ENCODE data around the gene ETF1. TPM values are rescaled to one million over a fixed set of nuclear protein-coding genes. Genes with fewer than 3 reads are reported as not detected.
"Not testable (repeated sequence)": the region's sequence is repeated elsewhere in the genome, so short reads cannot be mapped to it uniquely, and the experiment has no call there.

Gene ETF1
- polyA plus RNA-seq, 3 donors from 2014 or later, result 30.0 to 38.2 (median 33.5) TPM

GRCh38 chr5:138488481-138488945 lies 54.5 kb downstream of the ETF1 start:
- Mint-ChIP-seq H3K36me3 (peaks cover 0 to 3% (median 0%) of the 10 kb centered on the region in 3 donors), H3K9me3 (no peaks in the 10 kb centered on the region), H3K27me3 (ENCODE audit: low read depth in 3 of 3) (peaks cover 2 to 8% (median 7%) of the 10 kb centered on the region in 3 donors), H3K4me3 (no peak overlapping the region), H3K4me1 (peaks cover 8 to 13% of the 10 kb centered on the region in 2 donors), H3K27ac (no peak overlapping the region)
- no peak for DNase-seq

DNA sequence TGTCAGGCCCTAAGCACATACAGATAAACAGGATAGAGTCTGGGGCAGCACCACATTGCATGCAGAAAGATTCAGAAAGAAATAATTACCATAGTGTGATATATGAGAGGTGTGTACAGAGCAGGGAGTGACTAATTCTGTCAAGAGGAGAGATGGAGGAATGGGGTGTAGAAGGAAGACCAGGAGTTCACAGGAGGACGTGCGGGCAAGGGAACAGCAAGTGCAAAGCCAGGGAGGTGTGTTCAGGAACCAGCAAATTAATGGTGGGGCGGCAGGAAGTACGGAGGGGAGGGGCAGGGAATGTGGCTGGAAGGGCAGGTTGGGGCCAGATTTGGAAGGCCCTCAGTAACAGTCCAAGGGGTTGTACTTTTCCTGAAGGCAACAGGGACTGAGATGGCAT lies 60.4 kb downstream of the ETF1 start:
- DNase-seq, result no peak
- H3K4me3 Mint-ChIP-seq, result no peak overlapping the region
- no peaks in the 10 kb centered on the region for H3K4me1 Mint-ChIP-seq
- H3K9me3 Mint-ChIP-seq, result no peaks in the 10 kb centered on the region
- H3K27me3 Mint-ChIP-seq (ENCODE audit: low read depth in 3 of 3), result peaks cover 0 to 5% (median 3%) of the 10 kb centered on the region in 3 donors
- peaks cover 0 to 3% (median 0%) of the 10 kb centered on the region in 3 donors for H3K36me3 Mint-ChIP-seq
- H3K27ac Mint-ChIP-seq, result no peak overlapping the region

DNA sequence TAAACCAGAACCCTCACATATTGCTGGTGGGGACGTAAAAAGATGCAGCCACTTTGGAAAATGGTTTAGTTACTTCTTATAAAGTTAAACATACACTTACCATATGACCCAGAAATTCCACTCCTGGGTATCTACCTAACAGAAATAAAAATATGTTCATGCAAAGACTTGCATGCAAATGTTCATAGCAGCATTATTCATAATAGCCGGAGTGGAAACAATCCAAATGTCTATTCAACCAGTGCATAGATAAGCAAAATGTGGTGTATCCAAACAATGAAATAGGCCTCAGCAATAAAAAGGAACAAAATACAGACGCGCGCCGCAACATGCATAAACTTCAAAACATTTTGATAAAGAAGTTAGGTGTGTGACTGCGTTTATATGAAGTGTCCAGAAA lies 66.1 kb downstream of the ETF1 start:
- Mint-ChIP-seq H3K27me3 (ENCODE audit: low read depth in 3 of 3) (peaks cover 2 to 14% (median 5%) of the 10 kb centered on the region in 3 donors), H3K36me3 (no peaks in the 10 kb centered on the region), H3K4me3 (no peak overlapping the region), H3K4me1 (no peaks in the 10 kb centered on the region), H3K9me3 (no peaks in the 10 kb centered on the region), H3K27ac (no peak overlapping the region)
- no peak for DNase-seq

GRCh38 chr5:138473151-138473550 lies 69.9 kb downstream of the ETF1 start:
- peaks cover 2 to 15% (median 2%) of the 10 kb centered on the region in 3 donors for H3K27me3 Mint-ChIP-seq (ENCODE audit: low read depth in 3 of 3)
- not testable (repeated sequence) for H3K27ac Mint-ChIP-seq, H3K4me3 Mint-ChIP-seq, H3K36me3 Mint-ChIP-seq, DNase-seq, H3K4me1 Mint-ChIP-seq, H3K9me3 Mint-ChIP-seq

DNA sequence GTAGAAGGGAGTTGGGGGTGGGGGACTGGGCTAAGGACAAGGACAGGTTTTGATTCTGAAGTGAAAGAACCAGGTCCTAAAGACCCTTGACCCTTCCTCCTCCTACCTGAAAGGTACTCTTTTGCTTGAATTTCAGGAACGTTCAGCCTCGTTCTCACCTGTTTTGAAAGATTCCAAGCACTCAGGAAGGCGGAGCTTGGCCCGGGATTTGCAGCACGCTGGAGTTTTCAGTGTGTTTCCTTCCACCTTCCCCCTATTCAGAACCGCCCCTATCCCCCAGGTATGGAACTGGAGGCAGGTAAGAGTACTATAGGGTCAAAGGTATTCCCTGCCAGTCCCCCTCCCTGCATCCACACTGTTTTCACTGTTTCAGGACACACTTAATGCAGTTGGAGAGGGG lies 70.7 kb downstream of the ETF1 start:
- Mint-ChIP-seq H3K27ac (no peak overlapping the region), H3K4me1 (peaks cover 1 to 3% of the 10 kb centered on the region in 2 donors), H3K27me3 (ENCODE audit: low read depth in 3 of 3) (peaks cover 2 to 18% (median 4%) of the 10 kb centered on the region in 3 donors), H3K36me3 (peaks cover 0 to 8% (median 2%) of the 10 kb centered on the region in 3 donors), H3K9me3 (no peaks in the 10 kb centered on the region), H3K4me3 (no peak overlapping the region)
- DNase-seq, result no peak

GRCh38 chr5:138471052-138471361 lies 72.0 kb downstream of the ETF1 start:
- no peak overlapping the region for H3K4me3 Mint-ChIP-seq

DNA sequence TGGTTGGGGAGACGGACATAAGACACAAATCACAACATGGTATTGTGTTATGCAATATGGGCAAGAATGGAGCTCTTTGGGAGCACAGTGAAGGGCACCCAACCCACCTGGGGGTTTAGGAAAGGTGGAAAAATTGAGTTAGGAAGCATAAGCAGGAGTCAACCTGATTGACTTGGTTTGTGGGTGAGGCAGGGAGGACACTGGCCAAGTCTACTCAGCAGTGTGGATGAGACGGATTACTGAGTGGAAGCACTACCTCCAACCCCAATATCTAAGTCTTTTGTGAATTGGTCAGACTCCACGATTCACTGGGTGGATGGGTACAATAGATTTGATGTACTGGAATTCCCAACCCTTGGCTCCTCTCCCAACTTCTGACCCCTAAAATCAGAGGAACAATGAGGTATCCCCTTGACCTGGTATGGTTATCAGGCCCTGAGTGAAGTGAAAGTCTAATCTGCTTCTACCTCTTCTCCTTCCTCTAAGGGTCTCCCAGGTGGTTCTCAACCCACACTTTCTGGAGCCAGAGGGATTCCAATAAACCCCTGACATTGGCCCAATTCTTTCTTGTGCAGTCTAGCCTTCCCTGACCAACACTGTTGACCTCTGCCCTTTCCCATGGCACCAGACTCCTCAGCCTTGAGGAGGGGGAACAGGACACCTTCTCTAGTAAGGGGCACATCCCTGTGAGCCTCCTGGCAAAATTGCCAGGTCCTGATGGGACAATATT lies 72.5 kb downstream of the ETF1 start:
- peaks cover 2 to 15% (median 6%) of the 10 kb centered on the region in 3 donors for H3K27me3 Mint-ChIP-seq (ENCODE audit: low read depth in 3 of 3)
- peaks cover 0 to 8% (median 4%) of the 10 kb centered on the region in 3 donors for H3K36me3 Mint-ChIP-seq
- peaks cover 11 to 13% of the 10 kb centered on the region in 2 donors for H3K4me1 Mint-ChIP-seq
- H3K9me3 Mint-ChIP-seq, result no peaks in the 10 kb centered on the region
- no peak overlapping the region for H3K4me3 Mint-ChIP-seq
- DNase-seq, result no peak
- H3K27ac Mint-ChIP-seq, result peak overlapping the region in 1 of 6 donors; percentile 60

More at GRCh38 chr5:138471052-138471361, 72.0 kb downstream of the ETF1 start:
- Mint-ChIP-seq H3K27ac (no peak overlapping the region), H3K36me3 (peaks cover 0 to 8% (median 4%) of the 10 kb centered on the region in 3 donors), H3K9me3 (no peaks in the 10 kb centered on the region), H3K4me1 (peaks cover 11 to 13% of the 10 kb centered on the region in 2 donors), H3K27me3 (ENCODE audit: low read depth in 3 of 3) (peaks cover 2 to 14% (median 6%) of the 10 kb centered on the region in 3 donors)
- DNase-seq, result no peak

DNA sequence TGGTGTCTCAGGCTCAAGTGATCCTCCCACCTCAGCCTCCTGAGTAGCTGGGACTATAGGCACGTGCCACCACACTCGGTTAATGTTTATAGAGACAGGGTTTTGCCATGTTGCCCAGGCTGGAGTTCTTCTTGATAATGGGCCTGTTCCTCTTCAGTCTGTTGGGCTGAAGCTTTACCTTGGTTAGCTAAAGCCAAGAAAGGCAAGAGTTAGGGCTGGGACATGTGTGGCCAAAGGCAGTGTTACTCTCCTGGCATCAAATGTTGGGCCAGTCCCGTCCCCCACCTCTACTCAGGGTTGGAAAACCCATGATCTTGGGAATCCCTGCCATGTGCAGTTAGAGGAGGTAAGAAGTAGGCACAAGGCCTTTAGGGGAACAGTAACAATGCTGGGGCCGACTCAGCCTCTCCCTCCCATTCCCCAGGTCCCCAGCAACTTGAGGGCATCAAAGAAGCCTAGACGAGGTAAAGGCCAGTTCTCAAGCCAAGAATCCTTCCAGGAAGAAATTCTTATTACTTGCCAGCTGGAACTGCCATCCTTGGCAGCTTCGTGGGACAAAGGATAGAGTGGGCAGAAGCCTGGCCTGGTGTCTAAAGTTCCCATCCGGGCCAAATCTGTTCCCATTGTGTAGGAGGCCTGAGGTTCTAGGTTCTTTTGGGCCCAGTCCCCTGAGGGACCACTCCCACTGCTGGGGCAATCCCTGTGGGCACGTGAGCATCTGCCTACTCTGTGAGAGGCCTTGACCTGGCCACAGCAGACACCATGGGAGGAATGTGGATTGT lies 73.3 kb downstream of the ETF1 start:
- peaks cover 0 to 11% (median 6%) of the 10 kb centered on the region in 3 donors for H3K27me3 Mint-ChIP-seq (ENCODE audit: low read depth in 3 of 3)
- peak overlapping the region in 1 of 6 donors; percentile 60 for H3K27ac Mint-ChIP-seq
- H3K36me3 Mint-ChIP-seq, result peaks cover 0 to 8% (median 4%) of the 10 kb centered on the region in 3 donors
- no peak for DNase-seq
- H3K4me3 Mint-ChIP-seq, result no peak overlapping the region
- H3K9me3 Mint-ChIP-seq, result no peaks in the 10 kb centered on the region
- H3K4me1 Mint-ChIP-seq, result peaks cover 11 to 13% of the 10 kb centered on the region in 2 donors

DNA sequence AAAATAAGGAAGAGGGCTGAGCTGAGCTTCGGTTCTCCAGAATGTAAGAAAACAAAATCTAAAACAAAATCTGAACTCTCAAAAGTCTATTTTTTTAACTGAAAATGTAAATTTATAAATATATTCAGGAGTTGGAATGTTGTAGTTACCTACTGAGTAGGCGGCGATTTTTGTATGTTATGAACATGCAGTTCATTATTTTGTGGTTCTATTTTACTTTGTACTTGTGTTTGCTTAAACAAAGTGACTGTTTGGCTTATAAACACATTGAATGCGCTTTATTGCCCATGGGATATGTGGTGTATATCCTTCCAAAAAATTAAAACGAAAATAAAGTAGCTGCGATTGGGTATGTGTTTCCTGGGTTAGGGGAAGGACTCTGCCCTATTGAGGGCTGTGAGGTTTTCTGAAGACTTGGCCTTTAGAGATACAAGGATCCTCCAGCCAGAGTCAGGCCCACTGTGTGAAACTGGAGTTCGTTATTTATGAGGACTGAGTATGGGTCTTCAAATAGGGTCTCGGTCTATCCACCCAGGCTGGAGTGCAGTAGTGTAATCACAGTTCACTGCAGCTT lies 74.0 kb downstream of the ETF1 start:
- no peak for DNase-seq
- Mint-ChIP-seq H3K4me1 (peaks cover 11 to 13% of the 10 kb centered on the region in 2 donors), H3K9me3 (no peaks in the 10 kb centered on the region), H3K27ac (no peak overlapping the region), H3K27me3 (ENCODE audit: low read depth in 3 of 3) (peaks cover 0 to 11% (median 6%) of the 10 kb centered on the region in 3 donors), H3K36me3 (peaks cover 0 to 8% (median 4%) of the 10 kb centered on the region in 3 donors), H3K4me3 (no peak overlapping the region)

DNA sequence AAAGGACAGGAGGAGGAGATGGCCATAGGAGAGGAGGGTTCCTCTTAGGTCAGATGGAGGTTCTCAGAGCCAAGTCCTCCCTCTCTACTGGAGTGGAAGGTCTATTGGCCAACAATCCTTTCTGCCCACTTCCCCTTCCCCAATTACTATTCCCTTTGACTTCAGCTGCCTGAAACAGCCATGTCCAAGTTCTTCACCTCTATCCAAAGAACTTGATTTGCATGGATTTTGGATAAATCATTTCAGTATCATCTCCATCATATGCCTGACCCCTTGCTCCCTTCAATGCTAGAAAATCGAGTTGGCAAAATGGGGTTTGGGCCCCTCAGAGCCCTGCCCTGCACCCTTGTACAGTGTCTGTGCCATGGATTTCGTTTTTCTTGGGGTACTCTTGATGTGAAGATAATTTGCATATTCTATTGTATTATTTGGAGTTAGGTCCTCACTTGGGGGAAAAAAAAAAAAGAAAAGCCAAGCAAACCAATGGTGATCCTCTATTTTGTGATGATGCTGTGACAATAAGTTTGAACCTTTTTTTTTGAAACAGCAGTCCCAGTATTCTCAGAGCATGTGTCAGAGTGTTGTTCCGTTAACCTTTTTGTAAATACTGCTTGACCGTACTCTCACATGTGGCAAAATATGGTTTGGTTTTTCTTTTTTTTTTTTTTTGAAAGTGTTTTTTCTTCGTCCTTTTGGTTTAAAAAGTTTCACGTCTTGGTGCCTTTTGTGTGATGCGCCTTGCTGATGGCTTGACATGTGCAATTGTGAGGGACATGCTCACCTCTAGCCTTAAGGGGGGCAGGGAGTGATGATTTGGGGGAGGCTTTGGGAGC lies 74.7 kb downstream of the ETF1 start:
- H3K9me3 Mint-ChIP-seq, result no peaks in the 10 kb centered on the region
- no peak for DNase-seq
- H3K36me3 Mint-ChIP-seq, result peaks cover 0 to 8% (median 4%) of the 10 kb centered on the region in 3 donors
- peak overlapping the region in 2 of 6 donors; percentile 36 to 74 for H3K27ac Mint-ChIP-seq
- peak overlapping the region in 3 of 5 donors; percentile 16 to 61 (median 42) for H3K4me3 Mint-ChIP-seq
- peaks cover 2 to 11% (median 6%) of the 10 kb centered on the region in 3 donors for H3K27me3 Mint-ChIP-seq (ENCODE audit: low read depth in 3 of 3)
- peaks cover 13 to 15% of the 10 kb centered on the region in 2 donors for H3K4me1 Mint-ChIP-seq

DNA sequence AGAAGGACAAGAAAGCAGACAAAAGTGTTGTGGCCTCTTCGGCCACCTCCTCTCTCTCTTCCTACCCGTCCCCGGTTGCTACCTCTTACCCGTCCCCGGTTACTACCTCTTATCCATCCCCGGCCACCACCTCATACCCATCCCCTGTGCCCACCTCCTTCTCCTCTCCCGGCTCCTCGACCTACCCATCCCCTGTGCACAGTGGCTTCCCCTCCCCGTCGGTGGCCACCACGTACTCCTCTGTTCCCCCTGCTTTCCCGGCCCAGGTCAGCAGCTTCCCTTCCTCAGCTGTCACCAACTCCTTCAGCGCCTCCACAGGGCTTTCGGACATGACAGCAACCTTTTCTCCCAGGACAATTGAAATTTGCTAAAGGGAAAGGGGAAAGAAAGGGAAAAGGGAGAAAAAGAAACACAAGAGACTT lies 75.3 kb downstream of the ETF1 start:
- H3K27ac Mint-ChIP-seq, result peak overlapping the region in 3 of 6 donors; percentile 53 to 77 (median 74)

DNA sequence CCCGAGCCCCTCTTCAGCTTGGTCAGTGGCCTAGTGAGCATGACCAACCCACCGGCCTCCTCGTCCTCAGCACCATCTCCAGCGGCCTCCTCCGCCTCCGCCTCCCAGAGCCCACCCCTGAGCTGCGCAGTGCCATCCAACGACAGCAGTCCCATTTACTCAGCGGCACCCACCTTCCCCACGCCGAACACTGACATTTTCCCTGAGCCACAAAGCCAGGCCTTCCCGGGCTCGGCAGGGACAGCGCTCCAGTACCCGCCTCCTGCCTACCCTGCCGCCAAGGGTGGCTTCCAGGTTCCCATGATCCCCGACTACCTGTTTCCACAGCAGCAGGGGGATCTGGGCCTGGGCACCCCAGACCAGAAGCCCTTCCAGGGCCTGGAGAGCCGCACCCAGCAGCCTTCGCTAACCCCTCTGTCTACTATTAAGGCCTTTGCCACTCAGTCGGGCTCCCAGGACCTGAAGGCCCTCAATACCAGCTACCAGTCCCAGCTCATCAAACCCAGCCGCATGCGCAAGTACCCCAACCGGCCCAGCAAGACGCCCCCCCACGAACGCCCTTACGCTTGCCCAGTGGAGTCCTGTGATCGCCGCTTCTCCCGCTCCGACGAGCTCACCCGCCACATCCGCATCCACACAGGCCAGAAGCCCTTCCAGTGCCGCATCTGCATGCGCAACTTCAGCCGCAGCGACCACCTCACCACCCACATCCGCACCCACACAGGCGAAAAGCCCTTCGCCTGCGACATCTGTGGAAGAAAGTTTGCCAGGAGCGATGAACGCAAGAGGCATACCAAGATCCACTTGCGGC lies 75.9 kb downstream of the ETF1 start:
- H3K27me3 Mint-ChIP-seq (ENCODE audit: low read depth in 3 of 3), result peaks cover 4 to 11% (median 6%) of the 10 kb centered on the region in 3 donors
- peaks cover 0 to 8% (median 4%) of the 10 kb centered on the region in 3 donors for H3K36me3 Mint-ChIP-seq
- no peak for DNase-seq
- H3K9me3 Mint-ChIP-seq, result no peaks in the 10 kb centered on the region
- peaks cover 13 to 16% of the 10 kb centered on the region in 2 donors for H3K4me1 Mint-ChIP-seq
- peak overlapping the region in 4 of 6 donors; percentile 39 to 77 (median 73) for H3K27ac Mint-ChIP-seq
- peak overlapping the region; percentile 71 to 90 (median 88) for H3K4me3 Mint-ChIP-seq

More for the DNA sequence above, 75.3 kb downstream of the ETF1 start:
- Mint-ChIP-seq H3K9me3 (no peaks in the 10 kb centered on the region), H3K4me1 (peaks cover 13 to 16% of the 10 kb centered on the region in 2 donors), H3K27me3 (ENCODE audit: low read depth in 3 of 3) (peaks cover 2 to 11% (median 6%) of the 10 kb centered on the region in 3 donors), H3K4me3 (peak overlapping the region in 4 of 5 donors; percentile 71 to 90 (median 86)), H3K36me3 (peaks cover 0 to 8% (median 4%) of the 10 kb centered on the region in 3 donors)
- DNase-seq, result no peak

Data from immature natural killer cell (primary cell).